OCI-LY3 (cell line): Measurements from ENCODE around the gene FREM2.

Experiments
- H2AFZ ChIP-seq: fragments of 200-600, 300-600 bp; shearing (Covaris generic); 2 replicates; pipeline ENCODE4 v1.6.0; 2014; ENCODE audit warnings: antibody characterized with exemption, low read depth, low read length
- H3K27ac ChIP-seq: fragments of 200-600, 300-600 bp; sonication (generic); 2 replicates; pipeline ENCODE4 v1.5.1; 2014; ENCODE audit warnings: mild to moderate bottlenecking, low read length, moderate library complexity, mixed read lengths
- H3K27me3 ChIP-seq: fragments of 200-600, 300-600 bp; sonication (generic); 2 replicates; pipeline ENCODE4 v1.6.1; 2014; ENCODE audit warnings: low read depth, low read length, mixed read lengths
- H3K36me3 ChIP-seq: fragments of 200-600, 300-600 bp; sonication (generic); replicated peaks from 2 replicates; pipeline ENCODE3; 2014; ENCODE audit warnings: low read depth, low read length, mixed read lengths
- H3K4me1 ChIP-seq: fragments of 300-600, 200-600 bp; sonication (generic); 2 replicates; pipeline ENCODE4 v1.6.1; 2014; ENCODE audit warnings: low read length, mixed read lengths
- H3K4me2 ChIP-seq: fragments of 200-600, 300-600 bp; sonication (generic); 2 replicates; pipeline ENCODE4 v1.6.1; 2014; ENCODE audit warnings: low read length, mixed read lengths
- H3K4me3 ChIP-seq: fragments of 300-600, 200-600 bp; sonication (generic); 2 replicates; pipeline ENCODE4 v1.5.1; 2014; ENCODE audit warnings: antibody characterized with exemption, mild to moderate bottlenecking, low read length, moderate library complexity
- H3K79me2 ChIP-seq: fragments of 300-600, 200-600 bp; shearing (Covaris generic); 2 replicates; pipeline ENCODE4 v1.6.1; 2014; ENCODE audit warnings: mild to moderate bottlenecking, low read length, mixed read lengths
- H3K9ac ChIP-seq: fragments of 300-600, 200-600 bp; shearing (Covaris generic); 2 replicates; pipeline ENCODE4 v1.6.0; 2014; ENCODE audit warnings: mild to moderate bottlenecking, low read length, moderate library complexity
- H3K9me3 ChIP-seq: fragments of 200-600, 300-600 bp; shearing (Covaris generic); 2 replicates; pipeline ENCODE4 v1.6.1; 2014; ENCODE audit warnings: low read length, mixed read lengths; ENCODE audit not compliant: insufficient read depth
- H4K20me1 ChIP-seq: fragments of 200-600, 300-600 bp; sonication (generic); 2 replicates; pipeline ENCODE4 v1.6.1; 2016; ENCODE audit warnings: low read length, mixed read lengths; ENCODE audit not compliant: insufficient read depth
- EZH2phosphoT487 ChIP-seq: fragments of 200-600 bp; shearing (Covaris generic); IDR thresholded peaks from 2 replicates; pipeline ENCODE4 v1.6.1; 2018; ENCODE audit warnings: antibody characterized with exemption, mixed run types, low read depth
- TF ChIP-seq, protein P1 (sequence below): fragments of 200-600, 300-600 bp; sonication (generic); IDR thresholded peaks from 2 replicates; pipeline ENCODE4 v1.5.1; 2014; ENCODE audit warnings: antibody characterized with exemption, low read length, low read depth

FREM2 gene

GRCh38 chr13:38753878-38754277 is 67.0 kb downstream of the FREM2 start:
- TF ChIP-seq EZH2phosphoT487: no peak
- TF ChIP-seq, protein P1, sequence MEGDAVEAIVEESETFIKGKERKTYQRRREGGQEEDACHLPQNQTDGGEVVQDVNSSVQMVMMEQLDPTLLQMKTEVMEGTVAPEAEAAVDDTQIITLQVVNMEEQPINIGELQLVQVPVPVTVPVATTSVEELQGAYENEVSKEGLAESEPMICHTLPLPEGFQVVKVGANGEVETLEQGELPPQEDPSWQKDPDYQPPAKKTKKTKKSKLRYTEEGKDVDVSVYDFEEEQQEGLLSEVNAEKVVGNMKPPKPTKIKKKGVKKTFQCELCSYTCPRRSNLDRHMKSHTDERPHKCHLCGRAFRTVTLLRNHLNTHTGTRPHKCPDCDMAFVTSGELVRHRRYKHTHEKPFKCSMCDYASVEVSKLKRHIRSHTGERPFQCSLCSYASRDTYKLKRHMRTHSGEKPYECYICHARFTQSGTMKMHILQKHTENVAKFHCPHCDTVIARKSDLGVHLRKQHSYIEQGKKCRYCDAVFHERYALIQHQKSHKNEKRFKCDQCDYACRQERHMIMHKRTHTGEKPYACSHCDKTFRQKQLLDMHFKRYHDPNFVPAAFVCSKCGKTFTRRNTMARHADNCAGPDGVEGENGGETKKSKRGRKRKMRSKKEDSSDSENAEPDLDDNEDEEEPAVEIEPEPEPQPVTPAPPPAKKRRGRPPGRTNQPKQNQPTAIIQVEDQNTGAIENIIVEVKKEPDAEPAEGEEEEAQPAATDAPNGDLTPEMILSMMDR: no peak
- no peaks in the 10 kb centered on the region for H3K36me3 ChIP-seq
- H4K20me1 ChIP-seq: no peaks in the 10 kb centered on the region

DNA sequence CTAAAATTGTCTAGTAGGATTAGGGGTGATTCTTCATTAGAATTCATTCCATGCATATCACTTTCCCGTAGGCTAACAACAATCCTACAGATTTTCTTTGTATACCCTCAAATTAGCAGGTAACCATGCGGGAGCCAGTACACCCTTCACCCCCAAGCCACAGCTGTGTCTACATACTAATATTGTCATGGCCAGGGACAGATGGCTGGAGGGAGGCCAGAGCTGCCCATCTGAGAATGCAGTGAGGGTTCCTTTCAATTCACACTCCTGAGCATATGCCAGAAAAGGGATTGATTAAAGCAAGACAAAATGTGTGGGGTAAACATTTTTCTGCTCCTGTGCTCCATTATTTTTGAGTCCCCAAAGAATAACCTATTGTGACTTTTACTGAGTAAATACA is 68.9 kb downstream of the FREM2 start:
- no peaks in the 10 kb centered on the region for H4K20me1 ChIP-seq
- H3K27me3 ChIP-seq: peaks cover 25% of the 10 kb centered on the region
- no peak overlapping the region for H3K27ac ChIP-seq
- no peaks in the 10 kb centered on the region for H3K79me2 ChIP-seq
- no peaks in the 10 kb centered on the region for H3K36me3 ChIP-seq
- H3K4me3 ChIP-seq: no peak overlapping the region
- no peaks in the 10 kb centered on the region for H3K4me1 ChIP-seq
- no peak overlapping the region for H3K4me2 ChIP-seq
- no peak for TF ChIP-seq EZH2phosphoT487
- TF ChIP-seq, protein P1: no peak
- H3K9ac ChIP-seq: no peak overlapping the region
- no peak overlapping the region for H2AFZ ChIP-seq
- no peaks in the 10 kb centered on the region for H3K9me3 ChIP-seq

More at GRCh38 chr13:38753878-38754277, 67.0 kb downstream of the FREM2 start:
- H3K79me2 ChIP-seq: no peaks in the 10 kb centered on the region
- H2AFZ ChIP-seq: no peak overlapping the region
- no peak overlapping the region for H3K27ac ChIP-seq
- H3K27me3 ChIP-seq: peaks cover 18% of the 10 kb centered on the region
- no peaks in the 10 kb centered on the region for H3K9me3 ChIP-seq
- no peak overlapping the region for H3K9ac ChIP-seq
- H3K4me3 ChIP-seq: no peak overlapping the region
- H3K4me2 ChIP-seq: no peak overlapping the region
- H3K4me1 ChIP-seq: no peaks in the 10 kb centered on the region

- Histone ChIP-seq H3K4me3 (no peak overlapping the region), H3K79me2 (no peaks in the 10 kb centered on the region), H2AFZ (no peak overlapping the region), H3K9ac (no peak overlapping the region), H3K9me3 (no peaks in the 10 kb centered on the region), H3K27ac (no peak overlapping the region), H3K36me3 (no peaks in the 10 kb centered on the region), H3K4me1 (no peaks in the 10 kb centered on the region), H3K4me2 (no peak overlapping the region), H3K27me3 (peaks cover 22% of the 10 kb centered on the region), H4K20me1 (no peaks in the 10 kb centered on the region)
- TF ChIP-seq, protein P1: no peak
- no peak for TF ChIP-seq EZH2phosphoT487
Measured at GRCh38 chr13:38758277-38758676, 71.4 kb downstream of the FREM2 start.

DNA sequence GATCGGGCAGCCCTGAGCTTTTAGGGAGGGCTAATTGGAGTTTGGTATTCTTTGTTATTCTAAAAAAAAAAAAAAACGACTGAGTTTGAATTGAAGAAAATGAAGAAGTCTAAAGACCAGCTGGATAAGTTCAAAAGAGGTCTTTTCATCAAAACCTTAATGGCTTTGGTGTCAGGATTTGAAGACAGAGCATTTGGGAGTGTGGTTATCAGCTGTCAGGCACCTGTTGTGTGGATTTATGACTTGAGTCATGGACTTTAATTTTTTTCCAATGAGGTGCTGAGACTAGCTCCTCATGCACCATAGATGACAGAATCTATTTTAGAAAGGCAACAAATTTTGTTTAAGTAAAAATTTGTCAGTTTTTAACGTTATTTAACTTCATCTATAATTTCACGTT is 72.5 kb downstream of the FREM2 start:
- H3K79me2 ChIP-seq: no peaks in the 10 kb centered on the region
- TF ChIP-seq, protein P1: no peak
- TF ChIP-seq EZH2phosphoT487: no peak
- peaks cover 22% of the 10 kb centered on the region; the same call in 1 of the 2 replicates for H3K27me3 ChIP-seq
- H3K4me2 ChIP-seq: no peak overlapping the region
- no peaks in the 10 kb centered on the region for H3K9me3 ChIP-seq
- no peaks in the 10 kb centered on the region for H4K20me1 ChIP-seq
- no peak overlapping the region for H2AFZ ChIP-seq
- no peak overlapping the region for H3K4me3 ChIP-seq
- no peak overlapping the region for H3K27ac ChIP-seq
- H3K4me1 ChIP-seq: no peaks in the 10 kb centered on the region
- no peak overlapping the region for H3K9ac ChIP-seq
- H3K36me3 ChIP-seq: no peaks in the 10 kb centered on the region
